Measurements from ENCODE around the gene BDH1.

Gene BDH1

GRCh38 chr3:197545571-197545970, 10.2 kb downstream of the BDH1 start:
- Histone ChIP-seq H3K9ac (ENCODE audit: low read length) (no peak overlapping the region), H3K36me3 (ENCODE audit: control insufficient read depth, insufficient read depth, low read length, severe bottlenecking) (no peaks in the 10 kb centered on the region)
- DNase-seq (ENCODE audit: low read depth), result no peak

GRCh38 chr3:197545101-197545500, 10.7 kb downstream of the BDH1 start:
- no peak for DNase-seq (ENCODE audit: low read depth)
- H3K4me3 ChIP-seq (ENCODE audit: low read length), result no peak overlapping the region
- no peaks in the 10 kb centered on the region for H3K9me3 ChIP-seq (ENCODE audit: control insufficient read depth, low read length)
- H3K9ac ChIP-seq (ENCODE audit: low read length), result no peak overlapping the region
- H3K4me1 ChIP-seq (ENCODE audit: control insufficient read depth, insufficient read depth, low read length), result peaks cover 3% of the 10 kb centered on the region
- no peaks in the 10 kb centered on the region for H3K27me3 ChIP-seq (replicated peaks; ENCODE audit: control insufficient read depth, insufficient read depth, low read length)
- no peaks in the 10 kb centered on the region for H3K36me3 ChIP-seq (ENCODE audit: control insufficient read depth, insufficient read depth, low read length, severe bottlenecking)

More at GRCh38 chr3:197545571-197545970, 10.2 kb downstream of the BDH1 start:
- Histone ChIP-seq H3K4me1 (ENCODE audit: control insufficient read depth, insufficient read depth, low read length) (peaks cover 3% of the 10 kb centered on the region), H3K4me3 (ENCODE audit: low read length) (no peak overlapping the region), H3K27me3 (replicated peaks; ENCODE audit: control insufficient read depth, insufficient read depth, low read length) (no peaks in the 10 kb centered on the region), H3K9me3 (ENCODE audit: control insufficient read depth, low read length) (no peaks in the 10 kb centered on the region)

GRCh38 chr3:197542741-197543454, 12.9 kb downstream of the BDH1 start:
- DNase-seq (ENCODE audit: low read depth), result no peak
- Histone ChIP-seq H3K4me3 (ENCODE audit: low read length) (no peak overlapping the region), H3K9me3 (ENCODE audit: control insufficient read depth, low read length) (no peaks in the 10 kb centered on the region)

GRCh38 chr3:197541756-197542539, 13.8 kb downstream of the BDH1 start:
- Histone ChIP-seq H3K9me3 (ENCODE audit: control insufficient read depth, low read length) (no peaks in the 10 kb centered on the region), H3K36me3 (ENCODE audit: control insufficient read depth, insufficient read depth, low read length, severe bottlenecking) (no peaks in the 10 kb centered on the region), H3K27me3 (replicated peaks; ENCODE audit: control insufficient read depth, insufficient read depth, low read length) (no peaks in the 10 kb centered on the region), H3K4me1 (ENCODE audit: control insufficient read depth, insufficient read depth, low read length) (peaks cover 3% of the 10 kb centered on the region), H3K9ac (ENCODE audit: low read length) (no peak overlapping the region), H3K4me3 (ENCODE audit: low read length) (peak overlapping the region; percentile 16)
- peak; percentile 26 for DNase-seq (ENCODE audit: low read depth)

More at GRCh38 chr3:197542741-197543454, 12.9 kb downstream of the BDH1 start:
- Histone ChIP-seq H3K9ac (ENCODE audit: low read length) (no peak overlapping the region), H3K4me1 (ENCODE audit: control insufficient read depth, insufficient read depth, low read length) (peaks cover 3% of the 10 kb centered on the region), H3K36me3 (ENCODE audit: control insufficient read depth, insufficient read depth, low read length, severe bottlenecking) (no peaks in the 10 kb centered on the region), H3K27me3 (replicated peaks; ENCODE audit: control insufficient read depth, insufficient read depth, low read length) (no peaks in the 10 kb centered on the region)

GRCh38 chr3:197540961-197541377, 14.8 kb downstream of the BDH1 start:
- Histone ChIP-seq H3K9ac (ENCODE audit: low read length) (no peak overlapping the region), H3K4me1 (ENCODE audit: control insufficient read depth, insufficient read depth, low read length) (peaks cover 3% of the 10 kb centered on the region), H3K36me3 (ENCODE audit: control insufficient read depth, insufficient read depth, low read length, severe bottlenecking) (no peaks in the 10 kb centered on the region), H3K4me3 (ENCODE audit: low read length) (no peak overlapping the region), H3K9me3 (ENCODE audit: control insufficient read depth, low read length) (no peaks in the 10 kb centered on the region), H3K27me3 (replicated peaks; ENCODE audit: control insufficient read depth, insufficient read depth, low read length) (no peaks in the 10 kb centered on the region)
- DNase-seq (ENCODE audit: low read depth), result no peak

- Histone ChIP-seq H3K9ac (ENCODE audit: low read length) (no peak overlapping the region), H3K36me3 (ENCODE audit: control insufficient read depth, insufficient read depth, low read length, severe bottlenecking) (no peaks in the 10 kb centered on the region), H3K4me3 (ENCODE audit: low read length) (no peak overlapping the region), H3K27me3 (replicated peaks; ENCODE audit: control insufficient read depth, insufficient read depth, low read length) (no peaks in the 10 kb centered on the region), H3K9me3 (ENCODE audit: control insufficient read depth, low read length) (no peaks in the 10 kb centered on the region), H3K4me1 (ENCODE audit: control insufficient read depth, insufficient read depth, low read length) (peaks cover 3% of the 10 kb centered on the region)
- no peak for DNase-seq (ENCODE audit: low read depth)
Measured at GRCh38 chr3:197539651-197540051, 16.1 kb downstream of the BDH1 start.

GRCh38 chr3:197533927-197534725, 21.6 kb downstream of the BDH1 start:
- Histone ChIP-seq H3K4me1 (ENCODE audit: control insufficient read depth, insufficient read depth, low read length) (peaks cover 15% of the 10 kb centered on the region), H3K27me3 (replicated peaks; ENCODE audit: control insufficient read depth, insufficient read depth, low read length) (peaks cover 7% of the 10 kb centered on the region), H3K9me3 (ENCODE audit: control insufficient read depth, low read length) (no peaks in the 10 kb centered on the region), H3K9ac (ENCODE audit: low read length) (no peak overlapping the region), H3K36me3 (ENCODE audit: control insufficient read depth, insufficient read depth, low read length, severe bottlenecking) (no peaks in the 10 kb centered on the region), H3K4me3 (ENCODE audit: low read length) (no peak overlapping the region)
- peak; percentile 67 for DNase-seq (ENCODE audit: low read depth)

GRCh38 chr3:197533396-197533795, 22.4 kb downstream of the BDH1 start:
- Histone ChIP-seq H3K4me1 (ENCODE audit: control insufficient read depth, insufficient read depth, low read length) (peaks cover 15% of the 10 kb centered on the region), H3K9me3 (ENCODE audit: control insufficient read depth, low read length) (no peaks in the 10 kb centered on the region), H3K27me3 (replicated peaks; ENCODE audit: control insufficient read depth, insufficient read depth, low read length) (peaks cover 10% of the 10 kb centered on the region), H3K9ac (ENCODE audit: low read length) (no peak overlapping the region), H3K36me3 (ENCODE audit: control insufficient read depth, insufficient read depth, low read length, severe bottlenecking) (no peaks in the 10 kb centered on the region), H3K4me3 (ENCODE audit: low read length) (no peak overlapping the region)
- no peak for DNase-seq (ENCODE audit: low read depth)

- Histone ChIP-seq H3K9me3 (ENCODE audit: control insufficient read depth, low read length) (no peaks in the 10 kb centered on the region), H3K9ac (ENCODE audit: low read length) (no peak overlapping the region), H3K4me3 (ENCODE audit: low read length) (no peak overlapping the region), H3K27me3 (replicated peaks; ENCODE audit: control insufficient read depth, insufficient read depth, low read length) (peaks cover 21% of the 10 kb centered on the region), H3K4me1 (ENCODE audit: control insufficient read depth, insufficient read depth, low read length) (peaks cover 15% of the 10 kb centered on the region), H3K36me3 (ENCODE audit: control insufficient read depth, insufficient read depth, low read length, severe bottlenecking) (no peaks in the 10 kb centered on the region)
- DNase-seq (ENCODE audit: low read depth), result no peak
Measured at GRCh38 chr3:197532388-197532787, 23.4 kb downstream of the BDH1 start.

- no peaks in the 10 kb centered on the region for H3K9me3 ChIP-seq (ENCODE audit: control insufficient read depth, low read length)
- no peak for DNase-seq (ENCODE audit: low read depth)
- H3K9ac ChIP-seq (ENCODE audit: low read length), result no peak overlapping the region
- H3K4me3 ChIP-seq (ENCODE audit: low read length), result no peak overlapping the region
- no peaks in the 10 kb centered on the region for H3K36me3 ChIP-seq (ENCODE audit: control insufficient read depth, insufficient read depth, low read length, severe bottlenecking)
- H3K27me3 ChIP-seq (replicated peaks; ENCODE audit: control insufficient read depth, insufficient read depth, low read length), result peaks cover 49% of the 10 kb centered on the region
- peaks cover 9% of the 10 kb centered on the region for H3K4me1 ChIP-seq (ENCODE audit: control insufficient read depth, insufficient read depth, low read length)
Measured at GRCh38 chr3:197528190-197528589, 27.6 kb downstream of the BDH1 start.

- no peak overlapping the region for H3K9ac ChIP-seq (ENCODE audit: low read length)
- no peak for DNase-seq (ENCODE audit: low read depth)
- no peaks in the 10 kb centered on the region for H3K9me3 ChIP-seq (ENCODE audit: control insufficient read depth, low read length)
- H3K27me3 ChIP-seq (replicated peaks; ENCODE audit: control insufficient read depth, insufficient read depth, low read length), result peaks cover 49% of the 10 kb centered on the region
- H3K4me3 ChIP-seq (ENCODE audit: low read length), result no peak overlapping the region
- H3K4me1 ChIP-seq (ENCODE audit: control insufficient read depth, insufficient read depth, low read length), result peaks cover 11% of the 10 kb centered on the region
- no peaks in the 10 kb centered on the region for H3K36me3 ChIP-seq (ENCODE audit: control insufficient read depth, insufficient read depth, low read length, severe bottlenecking)
Measured at GRCh38 chr3:197527569-197527968, 28.2 kb downstream of the BDH1 start.
